GM18873 (cell line): ENCODE data around the gene JAKMIP1.

Experiments used
- ATAC-seq: cut with Tn5 transposase; IDR thresholded peaks from one replicate; pipeline ENCODE4 v1.9.1; 2021; ENCODE audit warnings: mild to moderate bottlenecking, moderate library complexity, moderate number of reproducible peaks; ENCODE audit not compliant: unreplicated experiment, low FRiP score

JAKMIP1 gene

DNA sequence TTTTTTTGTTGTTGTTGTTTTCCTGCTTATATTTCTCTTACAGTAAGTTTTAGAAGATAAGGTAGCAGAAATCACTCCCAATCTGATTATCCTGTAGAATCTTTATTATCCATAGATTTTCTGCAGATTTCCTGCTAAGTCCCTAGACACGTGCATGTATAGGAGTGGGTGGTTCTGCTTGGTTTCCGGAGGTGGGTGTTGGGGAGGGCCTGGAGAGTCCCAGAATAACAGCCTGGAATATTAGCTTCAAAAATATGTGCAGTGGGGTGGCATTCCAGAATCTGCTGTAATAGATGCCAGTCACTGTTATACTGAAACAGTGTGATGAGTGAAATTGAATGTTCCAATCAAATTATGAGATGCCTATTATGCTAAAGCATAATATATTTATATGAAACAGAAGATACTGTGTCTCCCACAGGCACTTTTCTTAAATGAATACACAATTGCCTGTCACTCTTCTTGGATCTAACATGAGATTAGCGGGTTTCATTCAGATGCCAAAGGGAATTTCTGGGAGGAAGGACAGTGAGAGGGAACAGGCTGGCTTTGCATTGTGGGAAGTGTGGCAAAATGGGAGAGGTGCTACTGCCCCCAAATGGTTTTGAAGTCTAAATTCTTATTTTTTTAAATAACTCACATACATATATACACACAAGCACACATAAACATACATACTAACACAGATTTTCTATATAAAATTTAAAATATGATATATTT, 219.8 kb downstream of the JAKMIP1 start:
- ATAC-seq = no peak

DNA sequence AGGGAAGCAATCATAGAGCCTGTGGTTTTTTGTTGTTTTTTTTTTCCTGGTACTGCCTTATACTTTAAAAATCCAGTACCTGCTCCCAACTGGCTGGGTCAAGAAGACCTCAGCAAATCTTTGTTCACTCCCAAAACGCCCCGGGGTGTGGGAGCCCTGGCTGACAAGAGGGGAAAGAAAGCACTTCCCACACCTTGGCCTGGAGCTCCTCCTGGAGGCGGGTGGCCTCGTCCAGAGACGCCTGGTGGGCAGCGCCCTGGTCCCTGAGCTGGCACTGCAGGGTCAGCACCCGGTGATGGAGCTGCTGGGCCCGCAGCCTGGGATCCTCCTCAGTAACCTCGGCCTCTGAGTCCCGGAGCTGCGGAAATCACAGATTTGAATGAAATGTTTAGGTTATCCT, 220.4 kb downstream of the JAKMIP1 start:
- ATAC-seq = no peak

DNA sequence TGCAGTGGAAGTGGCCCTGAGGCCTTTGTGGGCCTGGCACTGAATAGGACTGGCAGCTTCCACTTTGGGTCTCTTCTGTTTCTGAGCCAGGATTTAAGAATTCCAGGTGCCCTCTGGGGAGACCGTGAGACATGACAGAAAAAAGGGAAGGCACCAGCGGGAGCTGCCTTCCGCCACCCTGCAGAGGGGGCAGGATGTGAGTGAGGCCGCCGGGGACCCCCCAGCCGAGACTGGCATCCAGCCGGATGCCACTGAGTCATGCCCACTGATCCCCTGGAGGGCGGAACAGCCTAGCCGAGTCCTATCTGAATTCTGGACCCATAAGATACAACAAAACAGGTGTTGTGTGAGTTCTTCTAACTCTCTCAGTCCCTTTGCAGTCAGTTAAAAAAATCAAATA, 223.4 kb downstream of the JAKMIP1 start:
- ATAC-seq = no peak

DNA sequence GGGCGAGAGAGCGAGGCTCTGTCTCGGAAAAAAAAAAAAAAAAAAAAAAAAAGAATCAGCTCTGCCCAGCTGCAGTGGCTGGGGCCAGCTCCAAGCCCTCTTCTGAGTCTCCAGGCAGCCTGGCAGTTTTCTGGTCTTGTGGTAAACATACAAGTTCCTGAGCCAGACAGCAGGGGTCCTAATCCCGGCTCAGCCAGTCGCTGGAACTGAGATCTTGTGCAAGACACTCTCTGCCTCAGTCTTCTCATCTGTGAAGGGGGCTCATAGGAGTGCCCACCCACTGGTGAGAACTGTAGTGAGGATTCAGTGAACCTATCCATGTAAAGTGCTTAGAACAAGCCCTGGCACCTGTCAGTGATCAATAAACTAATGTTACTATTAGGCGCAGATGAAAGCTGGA, 223.9 kb downstream of the JAKMIP1 start:
- ATAC-seq = no peak
